ENCODE data around the gene TRAF3IP3.

DNA sequence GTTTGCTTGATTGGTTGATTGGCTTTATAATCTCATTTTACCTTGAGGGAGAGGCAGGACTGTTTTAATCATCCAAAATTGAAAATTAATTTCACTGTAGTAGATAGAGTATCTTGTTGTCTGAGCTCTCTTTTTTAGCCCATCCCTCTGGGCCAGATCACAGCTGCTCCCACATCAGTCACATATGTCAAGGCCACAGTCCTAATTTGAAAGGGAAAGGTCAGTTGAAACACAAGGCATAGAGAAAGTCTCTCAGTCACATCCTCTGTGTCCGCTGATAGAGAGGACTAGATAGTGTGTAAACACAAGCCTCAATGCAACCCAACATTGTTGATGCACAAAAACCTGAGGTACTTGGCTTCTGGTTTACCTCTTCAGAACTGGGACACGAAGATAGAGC lies 21.7 kb downstream of the TRAF3IP3 start:
- TF ChIP-seq, protein P1, sequence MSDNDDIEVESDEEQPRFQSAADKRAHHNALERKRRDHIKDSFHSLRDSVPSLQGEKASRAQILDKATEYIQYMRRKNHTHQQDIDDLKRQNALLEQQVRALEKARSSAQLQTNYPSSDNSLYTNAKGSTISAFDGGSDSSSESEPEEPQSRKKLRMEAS (IDR thresholded peaks at IDR 0.05), result no peak
- TF ChIP-seq POLR2A (IDR thresholded peaks at IDR 0.05; ENCODE audit: borderline replicate concordance, extremely low read depth, insufficient read depth, insufficient read length) (no peak), ELF1 (IDR thresholded peaks at IDR 0.05; ENCODE audit: borderline replicate concordance, low read depth) (no peak), SIN3A (IDR thresholded peaks at IDR 0.05; ENCODE audit: low read depth) (no peak), RAD21 (IDR thresholded peaks at IDR 0.05; ENCODE audit: low read depth) (no peak), SRF (IDR thresholded peaks at IDR 0.05; ENCODE audit: low read depth) (no peak), EZH2 (IDR thresholded peaks at IDR 0.05) (no peak)
- TF ChIP-seq, protein P2, sequence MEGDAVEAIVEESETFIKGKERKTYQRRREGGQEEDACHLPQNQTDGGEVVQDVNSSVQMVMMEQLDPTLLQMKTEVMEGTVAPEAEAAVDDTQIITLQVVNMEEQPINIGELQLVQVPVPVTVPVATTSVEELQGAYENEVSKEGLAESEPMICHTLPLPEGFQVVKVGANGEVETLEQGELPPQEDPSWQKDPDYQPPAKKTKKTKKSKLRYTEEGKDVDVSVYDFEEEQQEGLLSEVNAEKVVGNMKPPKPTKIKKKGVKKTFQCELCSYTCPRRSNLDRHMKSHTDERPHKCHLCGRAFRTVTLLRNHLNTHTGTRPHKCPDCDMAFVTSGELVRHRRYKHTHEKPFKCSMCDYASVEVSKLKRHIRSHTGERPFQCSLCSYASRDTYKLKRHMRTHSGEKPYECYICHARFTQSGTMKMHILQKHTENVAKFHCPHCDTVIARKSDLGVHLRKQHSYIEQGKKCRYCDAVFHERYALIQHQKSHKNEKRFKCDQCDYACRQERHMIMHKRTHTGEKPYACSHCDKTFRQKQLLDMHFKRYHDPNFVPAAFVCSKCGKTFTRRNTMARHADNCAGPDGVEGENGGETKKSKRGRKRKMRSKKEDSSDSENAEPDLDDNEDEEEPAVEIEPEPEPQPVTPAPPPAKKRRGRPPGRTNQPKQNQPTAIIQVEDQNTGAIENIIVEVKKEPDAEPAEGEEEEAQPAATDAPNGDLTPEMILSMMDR (IDR thresholded peaks at IDR 0.05 in 2 of 3, conservative IDR thresholded peaks at IDR 0.05 in 1 of 3; ENCODE audit: borderline replicate concordance in 1 of 3, insufficient read depth in 1 of 3, low read depth in 2 of 3, low read length in 2 of 3), result no peak
